ENCODE data around the gene IFT80. TPM values are rescaled to one million over a fixed set of nuclear protein-coding genes. Genes with fewer than 3 reads are reported as not detected.

Gene IFT80
- total RNA-seq, 2 donors from 2014 or later, result 44.1 to 61.4 TPM

DNA sequence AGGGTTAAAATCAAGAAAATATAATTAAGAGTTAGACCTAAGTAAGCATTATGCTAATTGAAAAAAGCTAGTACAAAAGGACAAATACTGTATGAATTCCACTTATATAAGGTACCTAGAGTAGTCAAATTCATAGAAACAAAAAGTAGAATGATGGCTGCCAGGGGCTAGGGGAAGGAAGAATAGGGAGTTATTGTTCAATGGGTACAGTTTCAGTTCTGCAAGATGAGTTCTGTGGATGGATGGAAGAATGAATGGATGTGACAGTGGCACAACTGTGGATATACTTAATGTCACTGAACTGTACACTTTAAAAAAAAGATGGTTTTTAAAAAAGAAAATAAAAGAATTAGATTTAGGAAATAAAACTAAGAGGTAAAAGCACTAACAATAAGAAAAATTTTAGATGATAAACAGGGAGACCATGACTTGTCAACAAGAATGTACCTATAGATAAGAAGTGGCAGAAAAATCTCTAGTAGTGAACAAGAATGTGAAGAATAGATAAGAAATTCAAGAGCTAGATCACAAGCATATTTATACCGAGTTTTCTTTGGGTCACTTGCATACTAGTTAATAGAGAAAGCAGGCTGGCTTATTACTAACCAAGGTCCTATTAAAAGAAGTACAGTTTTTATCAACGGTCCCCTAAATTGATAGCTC is 5.5 kb downstream of the IFT80 start:
- Histone ChIP-seq H3K27ac (no peak overlapping the region), H3K9me3 (no peaks in the 10 kb centered on the region), H3K4me1 (ENCODE audit: control insufficient read depth in 1 of 2, low read depth in 2 of 2) (peaks cover 0 to 13% of the 10 kb centered on the region in 2 donors), H3K4me3 (no peak overlapping the region), H3K27me3 (replicated peaks; ENCODE audit: insufficient read depth) (no peaks in the 10 kb centered on the region), H3K36me3 (no peaks in the 10 kb centered on the region)
- DNase-seq (ENCODE audit: low spot score) (no peak), ATAC-seq (ENCODE audit: insufficient number of reproducible peaks, low FRiP score, low read depth) (no peak)
- TF ChIP-seq, protein P1, sequence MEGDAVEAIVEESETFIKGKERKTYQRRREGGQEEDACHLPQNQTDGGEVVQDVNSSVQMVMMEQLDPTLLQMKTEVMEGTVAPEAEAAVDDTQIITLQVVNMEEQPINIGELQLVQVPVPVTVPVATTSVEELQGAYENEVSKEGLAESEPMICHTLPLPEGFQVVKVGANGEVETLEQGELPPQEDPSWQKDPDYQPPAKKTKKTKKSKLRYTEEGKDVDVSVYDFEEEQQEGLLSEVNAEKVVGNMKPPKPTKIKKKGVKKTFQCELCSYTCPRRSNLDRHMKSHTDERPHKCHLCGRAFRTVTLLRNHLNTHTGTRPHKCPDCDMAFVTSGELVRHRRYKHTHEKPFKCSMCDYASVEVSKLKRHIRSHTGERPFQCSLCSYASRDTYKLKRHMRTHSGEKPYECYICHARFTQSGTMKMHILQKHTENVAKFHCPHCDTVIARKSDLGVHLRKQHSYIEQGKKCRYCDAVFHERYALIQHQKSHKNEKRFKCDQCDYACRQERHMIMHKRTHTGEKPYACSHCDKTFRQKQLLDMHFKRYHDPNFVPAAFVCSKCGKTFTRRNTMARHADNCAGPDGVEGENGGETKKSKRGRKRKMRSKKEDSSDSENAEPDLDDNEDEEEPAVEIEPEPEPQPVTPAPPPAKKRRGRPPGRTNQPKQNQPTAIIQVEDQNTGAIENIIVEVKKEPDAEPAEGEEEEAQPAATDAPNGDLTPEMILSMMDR (IDR thresholded peaks at IDR 0.05), result no peak

DNA sequence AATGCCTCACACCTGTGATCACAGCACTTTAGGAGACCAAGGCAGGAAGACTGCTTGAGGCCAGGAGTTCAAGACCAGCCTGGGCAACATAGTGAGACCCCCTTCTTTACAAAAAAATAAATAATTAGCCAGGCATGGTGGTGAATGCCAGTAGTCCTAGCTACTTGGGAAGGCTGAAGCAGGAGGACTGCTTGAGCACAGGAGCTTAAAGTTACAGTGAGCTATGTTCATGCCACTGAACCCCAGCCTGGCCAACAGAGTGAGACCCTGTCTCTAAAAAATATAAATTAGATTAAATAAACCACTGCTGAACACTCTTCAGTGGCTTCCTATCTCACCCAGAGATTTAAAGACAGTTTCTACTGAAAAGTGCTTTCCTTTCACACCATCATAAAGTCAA is 6.2 kb downstream of the IFT80 start:
- no peaks in the 10 kb centered on the region for H3K9me3 ChIP-seq
- no peak overlapping the region for H3K4me3 ChIP-seq
- TF ChIP-seq, protein P1 (IDR thresholded peaks at IDR 0.05), result no peak
- ATAC-seq (ENCODE audit: insufficient number of reproducible peaks, low FRiP score, low read depth) (no peak), DNase-seq (ENCODE audit: low spot score) (no peak)
- no peaks in the 10 kb centered on the region for H3K27me3 ChIP-seq (replicated peaks; ENCODE audit: insufficient read depth)
- peaks cover 0 to 6% of the 10 kb centered on the region in 2 donors for H3K4me1 ChIP-seq (ENCODE audit: control insufficient read depth in 1 of 2, low read depth in 2 of 2)
- no peak overlapping the region for H3K27ac ChIP-seq
- H3K36me3 ChIP-seq, result no peaks in the 10 kb centered on the region

DNA sequence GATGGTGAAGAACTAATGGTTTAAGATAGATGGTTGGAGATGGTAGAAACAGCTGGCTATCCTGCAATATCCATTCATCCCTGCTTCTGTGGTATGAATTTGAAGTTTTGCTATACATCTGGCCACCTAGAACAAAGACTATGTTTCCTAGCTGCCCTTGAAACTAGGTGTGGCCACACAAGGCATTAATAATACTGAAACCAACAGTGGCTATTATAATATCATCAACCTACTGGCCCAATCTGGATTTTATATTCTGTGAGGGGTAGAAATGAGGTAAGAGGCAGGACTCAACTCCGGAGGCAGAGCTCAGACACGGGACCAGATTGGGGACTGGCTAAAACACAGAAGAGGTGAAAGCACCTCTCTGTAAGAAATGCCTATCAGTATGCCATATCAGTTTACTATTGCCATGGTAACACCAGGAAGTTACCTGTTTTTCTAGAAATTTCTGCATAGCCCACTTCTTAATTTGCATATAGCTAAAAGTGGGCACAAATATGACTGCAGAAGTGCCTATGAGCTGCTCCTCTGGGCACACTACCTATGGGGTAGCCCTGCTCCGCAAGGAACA is 8.4 kb downstream of the IFT80 start:
- no peak overlapping the region for H3K27ac ChIP-seq
- H3K4me1 ChIP-seq (ENCODE audit: control insufficient read depth in 1 of 2, low read depth in 2 of 2), result no peaks in the 10 kb centered on the region
- no peaks in the 10 kb centered on the region for H3K27me3 ChIP-seq (replicated peaks; ENCODE audit: insufficient read depth)
- ATAC-seq (ENCODE audit: insufficient number of reproducible peaks, low FRiP score, low read depth), result no peak
- H3K4me3 ChIP-seq, result no peak overlapping the region
- no peak for DNase-seq (ENCODE audit: low spot score)
- no peaks in the 10 kb centered on the region for H3K9me3 ChIP-seq
- TF ChIP-seq, protein P1 (IDR thresholded peaks at IDR 0.05), result no peak
- H3K36me3 ChIP-seq, result no peaks in the 10 kb centered on the region

DNA sequence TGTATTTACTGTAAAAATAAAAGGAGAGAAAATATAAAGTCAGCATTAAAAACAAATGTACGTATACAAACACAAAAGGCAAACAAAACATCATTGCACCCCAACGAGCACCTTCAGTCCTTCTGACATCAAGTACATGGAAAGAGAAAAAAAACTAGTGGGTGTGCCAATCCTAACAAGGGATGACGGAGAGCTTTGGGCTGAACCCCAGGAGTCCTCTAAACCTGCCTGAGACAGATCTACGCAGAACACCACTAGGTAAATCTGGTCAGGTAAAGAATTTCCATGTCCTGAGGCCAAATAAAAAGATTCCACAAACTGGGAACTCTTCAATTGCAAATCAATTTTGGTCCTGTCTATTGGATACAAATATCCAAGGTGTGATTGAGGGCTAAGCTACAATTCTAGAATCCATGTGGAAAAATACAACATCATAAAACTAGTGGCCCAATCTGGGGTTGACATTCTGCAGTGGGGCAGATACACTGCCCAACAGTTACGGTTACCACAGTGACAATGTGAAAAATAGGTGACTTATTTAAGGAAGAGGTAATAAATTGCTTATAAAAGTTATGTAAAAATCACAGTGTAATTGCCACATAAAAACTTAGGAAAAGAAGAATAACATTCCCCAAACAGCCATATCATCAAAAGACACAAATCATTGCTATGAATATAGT is 14.2 kb downstream of the IFT80 start:
- no peak overlapping the region for H3K27ac ChIP-seq
- no peaks in the 10 kb centered on the region for H3K4me1 ChIP-seq (ENCODE audit: control insufficient read depth in 1 of 2, low read depth in 2 of 2)
- H3K27me3 ChIP-seq (replicated peaks; ENCODE audit: insufficient read depth), result no peaks in the 10 kb centered on the region
- TF ChIP-seq, protein P1 (IDR thresholded peaks at IDR 0.05), result no peak
- H3K4me3 ChIP-seq, result no peak overlapping the region
- ATAC-seq (ENCODE audit: insufficient number of reproducible peaks, low FRiP score, low read depth) (no peak), DNase-seq (ENCODE audit: low spot score) (no peak)
- H3K36me3 ChIP-seq, result no peaks in the 10 kb centered on the region
- no peaks in the 10 kb centered on the region for H3K9me3 ChIP-seq

DNA sequence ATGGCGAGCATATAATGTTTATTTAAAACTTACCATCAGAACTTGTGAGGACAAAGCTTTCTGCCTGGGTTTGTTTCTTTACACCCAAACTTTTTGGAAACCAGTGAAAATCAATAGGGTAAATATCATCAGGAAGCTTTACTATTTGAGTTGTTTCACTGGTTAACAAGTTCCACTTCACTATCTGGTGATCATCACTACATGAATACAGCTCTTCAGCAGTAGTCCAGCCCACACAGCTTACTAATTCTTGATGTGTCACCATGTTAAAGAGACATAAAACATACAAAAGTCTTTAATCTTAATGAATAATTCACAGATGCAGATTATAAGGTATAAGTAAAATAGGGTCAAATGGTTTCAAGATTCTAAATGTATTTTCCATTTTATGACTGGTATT is 17.6 kb downstream of the IFT80 start:
- no peak overlapping the region for H3K4me3 ChIP-seq
- TF ChIP-seq, protein P1 (IDR thresholded peaks at IDR 0.05), result no peak
- H3K4me1 ChIP-seq (ENCODE audit: control insufficient read depth in 1 of 2, low read depth in 2 of 2), result peaks cover 5 to 7% of the 10 kb centered on the region in 2 donors
- H3K36me3 ChIP-seq, result no peaks in the 10 kb centered on the region
- DNase-seq (ENCODE audit: low spot score) (no peak), ATAC-seq (ENCODE audit: insufficient number of reproducible peaks, low FRiP score, low read depth) (no peak)
- no peaks in the 10 kb centered on the region for H3K27me3 ChIP-seq (replicated peaks; ENCODE audit: insufficient read depth)
- H3K9me3 ChIP-seq, result no peaks in the 10 kb centered on the region
- H3K27ac ChIP-seq, result no peak overlapping the region
